Peyer's patch (tissue), 4 donors: ENCODE measurements around the gene MCOLN2.

Experiments used
- CTCF ChIP-seq, 6 experiments: fragments of 450-650 bp in 4 of 6; fragments of 200-600 bp in 2 of 6; sonication (generic) in 1 of 6; IDR thresholded peaks; one replicate each; pipeline ENCODE4 v1.5.1; 2017 to 2019; ENCODE audit warnings: antibody characterized with exemption in 6 of 6, mild to moderate bottlenecking in 3 of 6, moderate library complexity in 1 of 6
- POLR2A ChIP-seq, 2 donors: fragments of 450-650 bp; IDR thresholded peaks; one replicate each; pipeline ENCODE4 v1.5.1; 2017; ENCODE audit warnings: antibody characterized with exemption in 2 of 2, mild to moderate bottlenecking in 2 of 2, moderate library complexity in 2 of 2

- TF ChIP-seq CTCF (IDR thresholded peaks at IDR 0.05) (no peak), POLR2A (IDR thresholded peaks at IDR 0.05) (no peak)
These were observed 45.5 kb upstream of the MCOLN2 start for GRCh38 chr1:85042413-85042812.
